22Rv1 (cell line): ENCODE results near the gene OBP2B.

ENCODE experiments used
- CTCF ChIP-seq: fragments of 450-650 bp; IDR thresholded peaks from 2 replicates; pipeline ENCODE4 v1.5.1; 2017; ENCODE audit warnings: mild to moderate bottlenecking
- ZFX ChIP-seq: fragments of 450-650 bp; IDR thresholded peaks from 2 replicates; pipeline ENCODE4 v1.6.1; 2017; ENCODE audit warnings: antibody characterized with exemption, borderline replicate concordance

- TF ChIP-seq CTCF, result no peak
- no peak for TF ChIP-seq ZFX
These were observed 43.4 kb upstream of the OBP2B start for GRCh38 chr9:133252301-133253020.
